Fibroblast of lung (primary cell): ENCODE data around the gene RASGEF1B.

Source experiments
- EZH2 ChIP-seq: IDR thresholded peaks from 2 replicates; pipeline ENCODE4 v1.5.1; 2012; ENCODE audit warnings: low read length, control low read depth, mild to moderate bottlenecking; ENCODE audit errors: missing control alignments
- TF ChIP-seq, protein P1 (sequence below), 2 donors: IDR thresholded peaks in 1 of 2; conservative IDR thresholded peaks in 1 of 2; 1 replicate in 1 of 2; 2 replicates in 1 of 2; pipeline ENCODE4 v1.5.1; 2011 to 2012; ENCODE audit warnings: low read length in 2 of 2, control low read depth in 1 of 2, inconsistent platforms in 1 of 2, low read depth in 1 of 2, mild to moderate bottlenecking in 1 of 2

- TF ChIP-seq EZH2 = no peak
- TF ChIP-seq, protein P1, sequence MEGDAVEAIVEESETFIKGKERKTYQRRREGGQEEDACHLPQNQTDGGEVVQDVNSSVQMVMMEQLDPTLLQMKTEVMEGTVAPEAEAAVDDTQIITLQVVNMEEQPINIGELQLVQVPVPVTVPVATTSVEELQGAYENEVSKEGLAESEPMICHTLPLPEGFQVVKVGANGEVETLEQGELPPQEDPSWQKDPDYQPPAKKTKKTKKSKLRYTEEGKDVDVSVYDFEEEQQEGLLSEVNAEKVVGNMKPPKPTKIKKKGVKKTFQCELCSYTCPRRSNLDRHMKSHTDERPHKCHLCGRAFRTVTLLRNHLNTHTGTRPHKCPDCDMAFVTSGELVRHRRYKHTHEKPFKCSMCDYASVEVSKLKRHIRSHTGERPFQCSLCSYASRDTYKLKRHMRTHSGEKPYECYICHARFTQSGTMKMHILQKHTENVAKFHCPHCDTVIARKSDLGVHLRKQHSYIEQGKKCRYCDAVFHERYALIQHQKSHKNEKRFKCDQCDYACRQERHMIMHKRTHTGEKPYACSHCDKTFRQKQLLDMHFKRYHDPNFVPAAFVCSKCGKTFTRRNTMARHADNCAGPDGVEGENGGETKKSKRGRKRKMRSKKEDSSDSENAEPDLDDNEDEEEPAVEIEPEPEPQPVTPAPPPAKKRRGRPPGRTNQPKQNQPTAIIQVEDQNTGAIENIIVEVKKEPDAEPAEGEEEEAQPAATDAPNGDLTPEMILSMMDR (conservative IDR thresholded peaks at IDR 0.05 in 1 of 2, IDR thresholded peaks at IDR 0.05 in 1 of 2; ENCODE audit: low read depth in 1 of 2, low read length in 2 of 2) = no peak
These were observed 61.9 kb downstream of the RASGEF1B start for GRCh38 chr4:81409836-81410235.
